ENCODE measurements around the gene COL1A2. TPM values are rescaled to one million over a fixed set of nuclear protein-coding genes. Genes with fewer than 3 reads are reported as not detected.
A peak's percentile ranks its signal among the peaks of the same experiment; 100 is the strongest.

The COL1A2 gene
- total RNA-seq, 1 donor, result 2,828 TPM

DNA sequence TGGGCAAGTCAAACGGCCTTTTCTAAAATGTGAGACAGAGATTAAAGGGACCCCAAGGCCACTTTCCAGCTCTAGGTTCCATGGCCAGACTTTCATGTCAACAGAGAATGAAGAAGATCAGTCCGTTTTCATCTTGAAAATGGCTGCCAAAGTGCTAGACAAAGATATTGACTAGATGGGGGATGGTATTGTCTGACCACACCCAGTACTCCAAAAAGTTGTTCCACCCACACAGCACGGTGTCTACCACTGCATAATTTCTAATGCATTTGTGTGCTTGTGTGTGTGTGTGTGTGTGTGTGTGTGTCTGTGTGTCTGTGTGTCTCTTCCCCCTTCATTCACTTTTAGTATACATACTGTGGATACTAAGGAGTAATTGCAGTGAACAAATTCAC lies 1.3 kb downstream of the COL1A2 start:
- peak; percentile 68 for DNase-seq (ENCODE audit: low read depth)
- peak overlapping the region; percentile 83 for H3K4me3 ChIP-seq (ENCODE audit: low read depth, low read length)
- TF ChIP-seq, protein P1, sequence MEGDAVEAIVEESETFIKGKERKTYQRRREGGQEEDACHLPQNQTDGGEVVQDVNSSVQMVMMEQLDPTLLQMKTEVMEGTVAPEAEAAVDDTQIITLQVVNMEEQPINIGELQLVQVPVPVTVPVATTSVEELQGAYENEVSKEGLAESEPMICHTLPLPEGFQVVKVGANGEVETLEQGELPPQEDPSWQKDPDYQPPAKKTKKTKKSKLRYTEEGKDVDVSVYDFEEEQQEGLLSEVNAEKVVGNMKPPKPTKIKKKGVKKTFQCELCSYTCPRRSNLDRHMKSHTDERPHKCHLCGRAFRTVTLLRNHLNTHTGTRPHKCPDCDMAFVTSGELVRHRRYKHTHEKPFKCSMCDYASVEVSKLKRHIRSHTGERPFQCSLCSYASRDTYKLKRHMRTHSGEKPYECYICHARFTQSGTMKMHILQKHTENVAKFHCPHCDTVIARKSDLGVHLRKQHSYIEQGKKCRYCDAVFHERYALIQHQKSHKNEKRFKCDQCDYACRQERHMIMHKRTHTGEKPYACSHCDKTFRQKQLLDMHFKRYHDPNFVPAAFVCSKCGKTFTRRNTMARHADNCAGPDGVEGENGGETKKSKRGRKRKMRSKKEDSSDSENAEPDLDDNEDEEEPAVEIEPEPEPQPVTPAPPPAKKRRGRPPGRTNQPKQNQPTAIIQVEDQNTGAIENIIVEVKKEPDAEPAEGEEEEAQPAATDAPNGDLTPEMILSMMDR (IDR thresholded peaks at IDR 0.05; ENCODE audit: insufficient read depth, low read depth, low read length), result no peak

DNA sequence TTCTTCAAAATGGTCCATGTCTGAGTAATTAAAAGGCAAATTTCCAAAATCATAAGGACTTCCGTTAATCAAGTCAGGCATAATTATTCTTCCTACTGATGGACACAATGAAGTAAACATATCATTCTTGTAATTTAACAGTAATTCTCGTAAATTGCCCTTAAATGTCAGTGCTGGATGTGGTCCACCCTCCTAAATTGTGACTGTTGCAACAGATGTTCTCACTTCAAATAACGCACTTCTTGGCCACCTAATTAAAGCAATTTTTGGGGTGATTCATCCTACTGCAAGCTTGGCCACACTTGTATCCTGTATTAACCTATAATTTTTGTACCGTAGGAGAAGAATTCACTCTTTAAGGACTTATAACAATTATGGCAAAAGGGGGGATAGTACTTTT lies 1.9 kb downstream of the COL1A2 start:
- DNase-seq (ENCODE audit: low read depth), result peak; percentile 65
- TF ChIP-seq, protein P1 (IDR thresholded peaks at IDR 0.05; ENCODE audit: insufficient read depth, low read depth, low read length), result no peak
- peak overlapping the region; percentile 83 for H3K4me3 ChIP-seq (ENCODE audit: low read depth, low read length)

DNA sequence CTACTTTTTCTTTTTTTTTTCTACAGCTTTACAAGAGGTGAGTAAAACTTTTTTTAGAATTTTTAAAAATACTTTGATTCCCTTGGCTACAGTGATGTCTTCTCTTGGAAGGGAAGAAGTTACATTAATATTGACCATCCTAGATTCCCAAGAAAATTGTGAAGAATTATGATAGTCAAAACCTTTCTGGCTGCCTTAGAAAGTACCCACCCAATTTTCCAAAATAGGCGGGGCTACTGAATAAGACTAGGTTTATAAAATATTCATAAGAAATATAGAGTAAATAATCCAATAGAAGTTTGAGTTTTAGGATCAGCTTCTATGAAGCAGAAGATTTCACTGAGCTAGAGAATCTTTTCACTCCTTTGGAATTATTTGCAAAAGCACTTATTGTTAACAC lies 3.0 kb downstream of the COL1A2 start:
- peak overlapping the region; percentile 83 for H3K4me3 ChIP-seq (ENCODE audit: low read depth, low read length)
- TF ChIP-seq, protein P1 (IDR thresholded peaks at IDR 0.05; ENCODE audit: insufficient read depth, low read depth, low read length), result no peak
- DNase-seq (ENCODE audit: low read depth), result no peak

DNA sequence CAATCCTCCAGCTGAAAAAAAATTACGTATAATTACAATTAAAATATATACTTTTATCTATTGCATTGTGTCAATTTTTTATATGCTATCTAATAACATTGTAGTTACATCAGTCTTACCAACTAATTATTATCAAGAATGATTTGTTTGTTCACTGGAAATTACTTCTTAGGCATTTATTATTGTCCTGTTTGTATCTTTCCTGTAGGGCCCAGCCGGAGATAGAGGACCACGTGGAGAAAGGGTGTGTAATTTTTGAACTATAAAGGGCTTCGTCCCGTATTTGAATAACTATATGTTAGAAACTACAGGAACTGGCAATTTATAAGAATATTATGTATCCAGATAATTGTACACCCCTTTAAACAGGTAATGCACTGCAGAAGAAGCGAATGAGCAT lies 4.1 kb downstream of the COL1A2 start:
- no peak for DNase-seq (ENCODE audit: low read depth)
- peak overlapping the region; percentile 83 for H3K4me3 ChIP-seq (ENCODE audit: low read depth, low read length)
- TF ChIP-seq, protein P1 (IDR thresholded peaks at IDR 0.05; ENCODE audit: insufficient read depth, low read depth, low read length), result no peak

DNA sequence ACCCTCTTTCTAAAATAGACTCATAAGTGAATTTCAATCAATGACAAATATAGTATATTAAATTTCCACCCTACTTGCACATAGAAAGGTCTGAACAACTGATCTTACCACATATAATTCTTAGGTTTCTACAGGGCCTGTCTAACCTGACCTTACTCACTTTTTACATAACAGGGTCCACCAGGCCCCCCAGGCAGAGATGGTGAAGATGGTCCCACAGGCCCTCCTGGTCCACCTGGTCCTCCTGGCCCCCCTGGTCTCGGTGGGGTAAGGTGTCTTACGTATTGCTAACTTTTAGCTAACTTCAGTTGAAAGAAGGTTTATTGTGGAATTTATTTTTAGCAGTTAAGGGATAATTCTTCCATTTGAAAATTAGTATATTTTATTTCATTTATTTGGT lies 5.3 kb downstream of the COL1A2 start:
- peak overlapping the region; percentile 83 for H3K4me3 ChIP-seq (ENCODE audit: low read depth, low read length)
- DNase-seq (ENCODE audit: low read depth), result no peak
- TF ChIP-seq, protein P1 (IDR thresholded peaks at IDR 0.05; ENCODE audit: insufficient read depth, low read depth, low read length), result no peak

DNA sequence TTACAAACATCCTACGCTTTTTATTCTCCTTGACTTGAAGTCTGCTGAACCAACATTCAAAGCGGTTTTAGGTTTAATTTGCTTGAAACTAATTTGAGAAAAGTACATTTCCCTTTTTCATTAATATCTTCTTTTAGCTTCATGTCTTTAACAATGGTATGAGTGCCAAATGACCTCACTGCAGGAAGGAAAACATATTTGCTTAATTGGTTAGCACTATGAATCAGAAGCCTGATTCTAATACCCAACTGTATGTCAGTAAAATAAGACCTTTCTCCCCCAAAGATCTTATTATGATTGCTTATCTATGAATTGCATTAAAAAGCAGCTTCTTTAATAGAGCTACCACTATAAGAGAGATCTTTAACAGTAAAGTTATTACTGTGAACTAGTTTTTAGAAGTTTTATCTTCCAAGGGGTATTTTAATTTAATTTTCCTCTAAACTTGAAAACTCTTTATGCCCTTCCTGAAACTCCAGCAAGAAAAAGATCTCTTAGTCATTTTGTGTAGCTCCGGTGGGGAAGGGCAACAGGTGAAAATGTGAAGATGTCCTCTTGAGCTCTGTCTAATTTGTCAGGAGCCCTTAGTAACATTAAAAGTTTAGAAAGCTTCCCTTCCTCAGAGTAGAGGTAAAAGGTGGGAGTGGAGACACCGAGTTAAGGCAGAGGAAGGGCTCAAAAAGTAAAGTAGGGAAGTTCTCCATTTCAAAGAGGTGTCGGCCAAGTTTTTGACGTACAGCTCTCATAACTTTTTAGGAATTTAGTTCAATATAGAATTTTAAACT lies 6.1 kb downstream of the COL1A2 start:
- H3K4me3 ChIP-seq (ENCODE audit: low read depth, low read length), result peak overlapping the region; percentile 83
- TF ChIP-seq, protein P1 (IDR thresholded peaks at IDR 0.05; ENCODE audit: insufficient read depth, low read depth, low read length), result no peak
- DNase-seq (ENCODE audit: low read depth), result no peak

DNA sequence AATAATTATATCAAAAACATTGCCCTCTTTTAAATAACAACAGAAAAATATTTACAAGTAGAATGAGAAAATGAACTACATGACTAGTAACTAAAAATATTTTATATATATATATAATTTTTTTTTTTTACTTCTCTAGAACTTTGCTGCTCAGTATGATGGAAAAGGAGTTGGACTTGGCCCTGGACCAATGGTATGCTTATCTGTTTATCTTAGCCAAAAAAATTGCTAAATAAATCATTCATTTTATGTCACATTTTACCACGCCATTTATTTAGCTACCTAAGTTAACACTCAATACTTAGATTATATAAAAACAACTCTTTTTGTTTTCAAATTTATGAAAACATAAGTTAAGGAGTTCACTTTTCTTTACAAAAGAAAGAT lies 6.7 kb downstream of the COL1A2 start:
- no peak for DNase-seq (ENCODE audit: low read depth)
- TF ChIP-seq, protein P1 (IDR thresholded peaks at IDR 0.05; ENCODE audit: insufficient read depth, low read depth, low read length), result no peak
- peak overlapping the region; percentile 83 for H3K4me3 ChIP-seq (ENCODE audit: low read depth, low read length)

All from fibroblast of villous mesenchyme (primary cell).